ENCODE results near the gene ZNF419.

The ZNF419 gene

DNA sequence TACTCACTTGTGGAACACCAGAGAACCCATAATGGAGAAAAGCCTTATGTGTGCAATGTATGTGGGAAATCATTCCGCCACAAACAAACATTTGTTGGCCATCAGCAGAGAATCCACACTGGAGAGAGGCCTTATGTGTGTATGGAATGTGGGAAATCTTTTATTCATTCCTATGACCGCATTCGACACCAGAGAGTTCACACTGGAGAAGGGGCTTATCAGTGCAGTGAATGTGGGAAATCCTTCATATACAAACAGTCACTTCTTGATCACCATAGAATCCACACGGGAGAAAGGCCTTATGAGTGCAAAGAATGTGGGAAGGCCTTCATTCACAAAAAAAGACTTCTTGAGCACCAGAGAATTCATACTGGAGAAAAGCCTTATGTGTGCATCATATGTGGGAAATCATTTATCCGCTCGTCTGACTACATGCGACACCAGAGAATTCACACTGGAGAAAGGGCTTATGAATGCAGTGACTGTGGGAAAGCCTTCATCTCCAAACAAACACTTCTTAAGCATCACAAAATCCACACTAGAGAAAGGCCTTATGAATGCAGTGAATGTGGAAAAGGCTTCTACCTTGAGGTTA lies 50.5 kb downstream of the ZNF419 start:
- no peak for DNase-seq
